ENCODE measurements around the gene TSPAN31.
"Not testable (repeated sequence)": the region's sequence is repeated elsewhere in the genome, so short reads cannot be mapped to it uniquely, and the experiment has no call there.

DNA sequence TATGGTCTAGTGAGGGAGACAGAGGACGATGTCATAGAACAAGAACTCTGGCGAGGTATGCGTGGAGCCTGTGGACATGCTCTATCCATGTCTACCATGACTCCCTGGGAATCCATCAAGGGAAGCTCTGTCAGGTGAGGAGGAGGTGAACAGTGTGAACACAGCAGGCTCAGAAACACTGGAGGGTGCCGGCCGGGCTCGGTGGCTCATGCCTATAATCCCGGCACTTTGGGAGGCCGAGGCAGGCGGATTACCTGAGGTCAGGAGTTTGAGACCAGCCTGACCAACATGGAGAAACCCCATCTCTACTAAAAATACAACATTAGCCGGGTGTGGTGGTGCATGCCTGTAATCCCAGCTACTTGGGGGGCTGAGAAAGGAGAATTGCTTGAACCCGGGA is 29.8 kb downstream of the TSPAN31 start:
- TF ChIP-seq POU2F2, POLR2AphosphoS5, POLR2A, TAF1, SPI1 (IDR thresholded peaks at IDR 0.05; ENCODE audit: low read depth, low read length): not testable (repeated sequence)
